ENCODE data around the gene FPR2.

The FPR2 gene

GRCh38 chr19:51783372-51783771, 22.4 kb downstream of the FPR2 start:
- no peak for DNase-seq (ENCODE audit: low read depth)
- TF ChIP-seq CTCF (IDR thresholded peaks at IDR 0.05; ENCODE audit: control insufficient read depth, extremely low read depth, insufficient read depth), result peak; percentile 53
- H3K4me3 ChIP-seq (ENCODE audit: low read depth, low read length), result no peak overlapping the region

GRCh38 chr19:51784109-51784785, 23.3 kb downstream of the FPR2 start:
- no peak overlapping the region for H3K4me3 ChIP-seq (ENCODE audit: low read depth, low read length)
- TF ChIP-seq CTCF (IDR thresholded peaks at IDR 0.05; ENCODE audit: control insufficient read depth, extremely low read depth, insufficient read depth), result no peak
- no peak for DNase-seq (ENCODE audit: low read depth)

GRCh38 chr19:51784922-51785690, 24.1 kb downstream of the FPR2 start:
- TF ChIP-seq CTCF (IDR thresholded peaks at IDR 0.05; ENCODE audit: control insufficient read depth, extremely low read depth, insufficient read depth), result no peak
- H3K4me3 ChIP-seq (ENCODE audit: low read depth, low read length), result no peak overlapping the region
- DNase-seq (ENCODE audit: low read depth), result no peak

- no peak for DNase-seq (ENCODE audit: low read depth)
- TF ChIP-seq CTCF (IDR thresholded peaks at IDR 0.05; ENCODE audit: control insufficient read depth, extremely low read depth, insufficient read depth), result no peak
- no peak overlapping the region for H3K4me3 ChIP-seq (ENCODE audit: low read depth, low read length)
Measured at GRCh38 chr19:51786646-51787494, 25.9 kb downstream of the FPR2 start.

- DNase-seq (ENCODE audit: low read depth), result no peak
- H3K4me3 ChIP-seq (ENCODE audit: low read depth, low read length), result no peak overlapping the region
- no peak for TF ChIP-seq CTCF (IDR thresholded peaks at IDR 0.05; ENCODE audit: control insufficient read depth, extremely low read depth, insufficient read depth)
Measured at GRCh38 chr19:51788029-51788428, 27.0 kb downstream of the FPR2 start.

- no peak for DNase-seq (ENCODE audit: low read depth)
- no peak overlapping the region for H3K4me3 ChIP-seq (ENCODE audit: low read depth, low read length)
- no peak for TF ChIP-seq CTCF (IDR thresholded peaks at IDR 0.05; ENCODE audit: control insufficient read depth, extremely low read depth, insufficient read depth)
Measured at GRCh38 chr19:51789061-51789795, 28.2 kb downstream of the FPR2 start.
